ENCODE data around the gene GSN. TPM values are rescaled to one million over a fixed set of nuclear protein-coding genes. Genes with fewer than 3 reads are reported as not detected.

GSN gene
- total and polyA plus RNA-seq, 9 of the 15 experiments (the other 6 are each of a cell fraction or from before 2014, with no cell fraction given): 0.39 to 16.6 (median 8.2) TPM

- TF ChIP-seq CHAMP1 (IDR thresholded peaks at IDR 0.05) (no peak), TARDBP (IDR thresholded peaks at IDR 0.05) (no peak), ZNF24 (IDR thresholded peaks at IDR 0.05) (no peak), HDAC3 (IDR thresholded peaks at IDR 0.05; ENCODE audit: borderline replicate concordance, partially characterized antibody) (no peak)
Observed at GRCh38 chr9:121380846-121381245, 112.9 kb downstream of the GSN start (continued).

Other genes with a start within 250 kb of the GSN start
- 0.41 and 0.86 TPM in 2 replicates for gene C5, start 217.9 kb upstream of the GSN start, total RNA-seq (2014; rRNA removed)
- gene C5, start 217.9 kb upstream of the GSN start, total RNA-seq (2014; rRNA removed; fragmentation: Illumina TruSeq; extraction: Trizol): 0.51 and 0.65 TPM in 2 replicates
- 0.79 and 0.91 TPM in 2 replicates for gene C5, start 217.9 kb upstream of the GSN start, total RNA-seq (2015; rRNA removed; fragmentation: Illumina TruSeq; extraction: Trizol)
- gene C5, start 217.9 kb upstream of the GSN start, total RNA-seq (2021): 0.42 and 0.56 TPM in 2 replicates
- gene C5, start 217.9 kb upstream of the GSN start, polyA plus RNA-seq (2011; rRNA removed): 0.50 and 0.62 TPM in 2 replicates
- gene C5, start 217.9 kb upstream of the GSN start, polyA plus RNA-seq (2014; fragmentation: Illumina TruSeq; extraction: Trizol): 0.32 and 0.34 TPM in 2 replicates
- gene C5, start 217.9 kb upstream of the GSN start, polyA plus RNA-seq (2014; fragmentation: Nextera tagmentation; extraction: Ambion mirVana): under 1 TPM; 0.08 to 0.15 TPM
- gene C5, start 217.9 kb upstream of the GSN start, polyA plus RNA-seq (2014; rRNA removed): 0.27 and 0.81 TPM in 2 replicates
- gene CNTRL, start 193.2 kb upstream of the GSN start, total RNA-seq (2014; rRNA removed): 16.9 and 18.3 TPM in 2 replicates
- gene CNTRL, start 193.2 kb upstream of the GSN start, total RNA-seq (2014; rRNA removed; fragmentation: Illumina TruSeq; extraction: Trizol): 28.9 and 34.2 TPM in 2 replicates
- 25.8 and 27.3 TPM in 2 replicates for gene CNTRL, start 193.2 kb upstream of the GSN start, total RNA-seq (2015; rRNA removed; fragmentation: Illumina TruSeq; extraction: Trizol)
- 19.0 and 20.5 TPM in 2 replicates for gene CNTRL, start 193.2 kb upstream of the GSN start, total RNA-seq (2021)
- gene CNTRL, start 193.2 kb upstream of the GSN start, polyA plus RNA-seq (2011; rRNA removed): 25.4 and 28.0 TPM in 2 replicates
- gene CNTRL, start 193.2 kb upstream of the GSN start, polyA plus RNA-seq (2014; fragmentation: Illumina TruSeq; extraction: Trizol): 22.2 and 24.0 TPM in 2 replicates
- gene CNTRL, start 193.2 kb upstream of the GSN start, polyA plus RNA-seq (2014; fragmentation: Nextera tagmentation; extraction: Ambion mirVana): 10 to 100 TPM in 1 of 2 experiments, 1 to 10 TPM in 1; 9.2 to 10.5 TPM
- 16.1 and 19.1 TPM in 2 replicates for gene CNTRL, start 193.2 kb upstream of the GSN start, polyA plus RNA-seq (2014; rRNA removed)
- 10.3 and 11.8 TPM in 2 replicates for gene RAB14, start 66.3 kb upstream of the GSN start, total RNA-seq (2014; rRNA removed)
- 25.5 and 26.8 TPM in 2 replicates for gene RAB14, start 66.3 kb upstream of the GSN start, total RNA-seq (2014; rRNA removed; fragmentation: Illumina TruSeq; extraction: Trizol)
- gene RAB14, start 66.3 kb upstream of the GSN start, total RNA-seq (2015; rRNA removed; fragmentation: Illumina TruSeq; extraction: Trizol): 23.6 and 25.4 TPM in 2 replicates
- 41.8 and 48.4 TPM in 2 replicates for gene RAB14, start 66.3 kb upstream of the GSN start, total RNA-seq (2021)
- gene RAB14, start 66.3 kb upstream of the GSN start, polyA plus RNA-seq (2011; rRNA removed): 17.6 and 19.8 TPM in 2 replicates
- gene RAB14, start 66.3 kb upstream of the GSN start, polyA plus RNA-seq (2014; fragmentation: Illumina TruSeq; extraction: Trizol): 32.4 and 35.8 TPM in 2 replicates
- gene RAB14, start 66.3 kb upstream of the GSN start, polyA plus RNA-seq (2014; fragmentation: Nextera tagmentation; extraction: Ambion mirVana): 10 to 100 TPM; 20.2 to 20.9 TPM
- gene RAB14, start 66.3 kb upstream of the GSN start, polyA plus RNA-seq (2014; rRNA removed): 15.9 and 16.7 TPM in 2 replicates
- gene STOM, start 102.1 kb downstream of the GSN start, total RNA-seq (2014; rRNA removed): 23.2 and 34.7 TPM in 2 replicates
- gene STOM, start 102.1 kb downstream of the GSN start, total RNA-seq (2014; rRNA removed; fragmentation: Illumina TruSeq; extraction: Trizol): 43.9 and 52.4 TPM in 2 replicates
- 54.4 and 58.1 TPM in 2 replicates for gene STOM, start 102.1 kb downstream of the GSN start, total RNA-seq (2015; rRNA removed; fragmentation: Illumina TruSeq; extraction: Trizol)
- 56.7 and 56.9 TPM in 2 replicates for gene STOM, start 102.1 kb downstream of the GSN start, total RNA-seq (2021)
- gene STOM, start 102.1 kb downstream of the GSN start, polyA plus RNA-seq (2011; rRNA removed): 62.6 and 140 TPM in 2 replicates
- gene STOM, start 102.1 kb downstream of the GSN start, polyA plus RNA-seq (2014; fragmentation: Illumina TruSeq; extraction: Trizol): 46.9 and 49.4 TPM in 2 replicates
- gene STOM, start 102.1 kb downstream of the GSN start, polyA plus RNA-seq (2014; fragmentation: Nextera tagmentation; extraction: Ambion mirVana): 10 to 100 TPM; 24.6 to 35.8 TPM
- gene STOM, start 102.1 kb downstream of the GSN start, polyA plus RNA-seq (2014; rRNA removed): 33.5 and 43.0 TPM in 2 replicates
- not detected in 2 replicates for gene GGTA1, start 231.7 kb downstream of the GSN start, total RNA-seq (2014; rRNA removed)
- gene GGTA1, start 231.7 kb downstream of the GSN start, total RNA-seq (2014; rRNA removed; fragmentation: Illumina TruSeq; extraction: Trizol): not detected in 2 replicates
- not detected in 2 replicates for gene GGTA1, start 231.7 kb downstream of the GSN start, total RNA-seq (2015; rRNA removed; fragmentation: Illumina TruSeq; extraction: Trizol)
- gene GGTA1, start 231.7 kb downstream of the GSN start, total RNA-seq (2021): not detected in 2 replicates
- not detected in 2 replicates for gene GGTA1, start 231.7 kb downstream of the GSN start, polyA plus RNA-seq (2011; rRNA removed)
- not detected in 2 replicates for gene GGTA1, start 231.7 kb downstream of the GSN start, polyA plus RNA-seq (2014; fragmentation: Illumina TruSeq; extraction: Trizol)
- under 1 TPM; 0.04 to 0.15 TPM for gene GGTA1, start 231.7 kb downstream of the GSN start, polyA plus RNA-seq (2014; fragmentation: Nextera tagmentation; extraction: Ambion mirVana)
- gene GGTA1, start 231.7 kb downstream of the GSN start, polyA plus RNA-seq (2014; rRNA removed): not detected in 2 replicates

All from K562 (cell line).